H1 (cell line): Measurements from ENCODE around the gene PKIB. TPM values are rescaled to one million over a fixed set of nuclear protein-coding genes. Genes with fewer than 3 reads are reported as not detected.

Experiments used
- polyA plus RNA-seq, 7 experiments: library from polyadenylated mRNA; depleted of rRNA in 3 of 7; stranded (reverse) in 5 of 7; unstranded in 2 of 7; fragments of >200 nt in 5 of 7; fragments of 200-250 nt in 2 of 7; gene quantifications; 1 replicate in 5 of 7; 2 replicates in 1 of 7; 4 replicates in 1 of 7; pipeline versions ENCODE4 v1.2.1 to v1.2.3, GENCODE V29; 2011 to 2013; ENCODE audit warnings: missing spikeins in 2 of 7, mixed read lengths in 2 of 7
- total RNA-seq: library from RNA; stranded (reverse); fragmentation: NEBNext Ultra II Directional; extraction: Animal tissue kit (Norgen Biotek cat#: 25700); gene quantifications from 2 replicates; pipeline ENCODE4 v1.2.1, GENCODE V29; 2021
- TF ChIP-seq, protein P1 (sequence below): fragments of 300-600 bp; sonication (generic); IDR thresholded peaks from 2 replicates; pipeline ENCODE4 v1.7.1; 2012; ENCODE audit warnings: low read length, moderate library complexity, mild to moderate bottlenecking, inconsistent platforms; ENCODE audit not compliant: insufficient replicate concordance

PKIB gene
- total and polyA plus RNA-seq, 2 of the 8 experiments (the other 6 are each of a cell fraction or from before 2014, with no cell fraction given), result 13.5 to 73.3 TPM

DNA sequence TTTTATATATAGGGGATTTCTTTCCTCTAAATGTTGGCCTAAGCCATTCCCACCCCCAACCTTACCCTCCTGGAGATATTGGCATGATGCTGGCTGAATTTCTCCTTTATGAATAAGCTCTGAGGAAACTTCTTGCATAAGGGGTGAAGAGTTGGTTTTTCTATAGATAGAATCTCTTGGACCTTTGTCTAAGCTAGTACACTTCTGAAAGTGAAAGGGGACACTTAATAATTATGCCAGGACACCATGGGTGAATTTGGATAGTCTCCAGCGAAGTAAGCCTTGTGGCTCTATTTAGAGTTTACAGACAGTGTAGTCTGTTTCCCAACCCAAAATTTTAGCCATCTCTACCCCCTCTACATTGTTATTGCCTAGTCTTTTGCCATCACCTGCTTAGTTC, 142.3 kb downstream of the PKIB start (continued):
- TF ChIP-seq, protein P1, sequence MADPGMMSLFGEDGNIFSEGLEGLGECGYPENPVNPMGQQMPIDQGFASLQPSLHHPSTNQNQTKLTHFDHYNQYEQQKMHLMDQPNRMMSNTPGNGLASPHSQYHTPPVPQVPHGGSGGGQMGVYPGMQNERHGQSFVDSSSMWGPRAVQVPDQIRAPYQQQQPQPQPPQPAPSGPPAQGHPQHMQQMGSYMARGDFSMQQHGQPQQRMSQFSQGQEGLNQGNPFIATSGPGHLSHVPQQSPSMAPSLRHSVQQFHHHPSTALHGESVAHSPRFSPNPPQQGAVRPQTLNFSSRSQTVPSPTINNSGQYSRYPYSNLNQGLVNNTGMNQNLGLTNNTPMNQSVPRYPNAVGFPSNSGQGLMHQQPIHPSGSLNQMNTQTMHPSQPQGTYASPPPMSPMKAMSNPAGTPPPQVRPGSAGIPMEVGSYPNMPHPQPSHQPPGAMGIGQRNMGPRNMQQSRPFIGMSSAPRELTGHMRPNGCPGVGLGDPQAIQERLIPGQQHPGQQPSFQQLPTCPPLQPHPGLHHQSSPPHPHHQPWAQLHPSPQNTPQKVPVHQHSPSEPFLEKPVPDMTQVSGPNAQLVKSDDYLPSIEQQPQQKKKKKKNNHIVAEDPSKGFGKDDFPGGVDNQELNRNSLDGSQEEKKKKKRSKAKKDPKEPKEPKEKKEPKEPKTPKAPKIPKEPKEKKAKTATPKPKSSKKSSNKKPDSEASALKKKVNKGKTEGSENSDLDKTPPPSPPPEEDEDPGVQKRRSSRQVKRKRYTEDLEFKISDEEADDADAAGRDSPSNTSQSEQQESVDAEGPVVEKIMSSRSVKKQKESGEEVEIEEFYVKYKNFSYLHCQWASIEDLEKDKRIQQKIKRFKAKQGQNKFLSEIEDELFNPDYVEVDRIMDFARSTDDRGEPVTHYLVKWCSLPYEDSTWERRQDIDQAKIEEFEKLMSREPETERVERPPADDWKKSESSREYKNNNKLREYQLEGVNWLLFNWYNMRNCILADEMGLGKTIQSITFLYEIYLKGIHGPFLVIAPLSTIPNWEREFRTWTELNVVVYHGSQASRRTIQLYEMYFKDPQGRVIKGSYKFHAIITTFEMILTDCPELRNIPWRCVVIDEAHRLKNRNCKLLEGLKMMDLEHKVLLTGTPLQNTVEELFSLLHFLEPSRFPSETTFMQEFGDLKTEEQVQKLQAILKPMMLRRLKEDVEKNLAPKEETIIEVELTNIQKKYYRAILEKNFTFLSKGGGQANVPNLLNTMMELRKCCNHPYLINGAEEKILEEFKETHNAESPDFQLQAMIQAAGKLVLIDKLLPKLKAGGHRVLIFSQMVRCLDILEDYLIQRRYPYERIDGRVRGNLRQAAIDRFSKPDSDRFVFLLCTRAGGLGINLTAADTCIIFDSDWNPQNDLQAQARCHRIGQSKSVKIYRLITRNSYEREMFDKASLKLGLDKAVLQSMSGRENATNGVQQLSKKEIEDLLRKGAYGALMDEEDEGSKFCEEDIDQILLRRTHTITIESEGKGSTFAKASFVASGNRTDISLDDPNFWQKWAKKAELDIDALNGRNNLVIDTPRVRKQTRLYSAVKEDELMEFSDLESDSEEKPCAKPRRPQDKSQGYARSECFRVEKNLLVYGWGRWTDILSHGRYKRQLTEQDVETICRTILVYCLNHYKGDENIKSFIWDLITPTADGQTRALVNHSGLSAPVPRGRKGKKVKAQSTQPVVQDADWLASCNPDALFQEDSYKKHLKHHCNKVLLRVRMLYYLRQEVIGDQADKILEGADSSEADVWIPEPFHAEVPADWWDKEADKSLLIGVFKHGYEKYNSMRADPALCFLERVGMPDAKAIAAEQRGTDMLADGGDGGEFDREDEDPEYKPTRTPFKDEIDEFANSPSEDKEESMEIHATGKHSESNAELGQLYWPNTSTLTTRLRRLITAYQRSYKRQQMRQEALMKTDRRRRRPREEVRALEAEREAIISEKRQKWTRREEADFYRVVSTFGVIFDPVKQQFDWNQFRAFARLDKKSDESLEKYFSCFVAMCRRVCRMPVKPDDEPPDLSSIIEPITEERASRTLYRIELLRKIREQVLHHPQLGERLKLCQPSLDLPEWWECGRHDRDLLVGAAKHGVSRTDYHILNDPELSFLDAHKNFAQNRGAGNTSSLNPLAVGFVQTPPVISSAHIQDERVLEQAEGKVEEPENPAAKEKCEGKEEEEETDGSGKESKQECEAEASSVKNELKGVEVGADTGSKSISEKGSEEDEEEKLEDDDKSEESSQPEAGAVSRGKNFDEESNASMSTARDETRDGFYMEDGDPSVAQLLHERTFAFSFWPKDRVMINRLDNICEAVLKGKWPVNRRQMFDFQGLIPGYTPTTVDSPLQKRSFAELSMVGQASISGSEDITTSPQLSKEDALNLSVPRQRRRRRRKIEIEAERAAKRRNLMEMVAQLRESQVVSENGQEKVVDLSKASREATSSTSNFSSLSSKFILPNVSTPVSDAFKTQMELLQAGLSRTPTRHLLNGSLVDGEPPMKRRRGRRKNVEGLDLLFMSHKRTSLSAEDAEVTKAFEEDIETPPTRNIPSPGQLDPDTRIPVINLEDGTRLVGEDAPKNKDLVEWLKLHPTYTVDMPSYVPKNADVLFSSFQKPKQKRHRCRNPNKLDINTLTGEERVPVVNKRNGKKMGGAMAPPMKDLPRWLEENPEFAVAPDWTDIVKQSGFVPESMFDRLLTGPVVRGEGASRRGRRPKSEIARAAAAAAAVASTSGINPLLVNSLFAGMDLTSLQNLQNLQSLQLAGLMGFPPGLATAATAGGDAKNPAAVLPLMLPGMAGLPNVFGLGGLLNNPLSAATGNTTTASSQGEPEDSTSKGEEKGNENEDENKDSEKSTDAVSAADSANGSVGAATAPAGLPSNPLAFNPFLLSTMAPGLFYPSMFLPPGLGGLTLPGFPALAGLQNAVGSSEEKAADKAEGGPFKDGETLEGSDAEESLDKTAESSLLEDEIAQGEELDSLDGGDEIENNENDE, result no peak
- TF ChIP-seq, all 59 proteins: peak for 0
